Fibroblast of villous mesenchyme (primary cell): ENCODE results near the gene STOML3. TPM values are rescaled to one million over a fixed set of nuclear protein-coding genes. Genes with fewer than 3 reads are reported as not detected.

Experiments
- DNase-seq: peaks from one replicate; pipeline ENCODE4 v3.0.0-alpha.2; 2010; ENCODE audit warnings: low read depth
- H3K4me3 ChIP-seq: 2 replicates; pipeline ENCODE4 v1.5.1; 2011; ENCODE audit warnings: low read depth, mild to moderate bottlenecking, low read length
- total RNA-seq: library from RNA; depleted of rRNA; stranded (reverse); fragments of >200 nt; gene quantifications from 2 replicates; pipeline ENCODE4 v1.2.3, GENCODE V29; 2012
- TF ChIP-seq, protein P1 (sequence below): IDR thresholded peaks from 2 replicates; pipeline ENCODE4 v1.5.1; 2012; ENCODE audit warnings: low read depth, mild to moderate bottlenecking, low read length; ENCODE audit not compliant: insufficient read depth

Gene STOML3
- total RNA-seq, 1 donor: not detected

DNA sequence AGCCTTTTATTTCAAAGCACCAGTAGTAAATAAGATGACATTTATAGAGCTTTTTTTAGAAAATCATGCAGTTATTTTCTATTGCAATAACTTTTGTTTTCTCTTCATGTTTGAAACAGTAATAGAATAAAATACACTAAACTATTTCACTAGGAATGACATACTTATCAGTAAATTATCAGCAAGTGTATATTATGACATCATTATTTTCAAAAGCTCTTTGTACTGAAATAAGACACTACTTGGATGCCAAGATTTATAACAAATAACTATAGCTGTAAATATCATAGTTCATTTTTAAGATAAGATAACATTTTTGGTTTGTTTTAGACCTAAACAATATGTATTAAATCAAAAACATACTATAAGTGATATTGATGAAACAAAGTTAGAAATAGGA, 56.8 kb downstream of the STOML3 start:
- no peak for DNase-seq
- TF ChIP-seq, protein P1, sequence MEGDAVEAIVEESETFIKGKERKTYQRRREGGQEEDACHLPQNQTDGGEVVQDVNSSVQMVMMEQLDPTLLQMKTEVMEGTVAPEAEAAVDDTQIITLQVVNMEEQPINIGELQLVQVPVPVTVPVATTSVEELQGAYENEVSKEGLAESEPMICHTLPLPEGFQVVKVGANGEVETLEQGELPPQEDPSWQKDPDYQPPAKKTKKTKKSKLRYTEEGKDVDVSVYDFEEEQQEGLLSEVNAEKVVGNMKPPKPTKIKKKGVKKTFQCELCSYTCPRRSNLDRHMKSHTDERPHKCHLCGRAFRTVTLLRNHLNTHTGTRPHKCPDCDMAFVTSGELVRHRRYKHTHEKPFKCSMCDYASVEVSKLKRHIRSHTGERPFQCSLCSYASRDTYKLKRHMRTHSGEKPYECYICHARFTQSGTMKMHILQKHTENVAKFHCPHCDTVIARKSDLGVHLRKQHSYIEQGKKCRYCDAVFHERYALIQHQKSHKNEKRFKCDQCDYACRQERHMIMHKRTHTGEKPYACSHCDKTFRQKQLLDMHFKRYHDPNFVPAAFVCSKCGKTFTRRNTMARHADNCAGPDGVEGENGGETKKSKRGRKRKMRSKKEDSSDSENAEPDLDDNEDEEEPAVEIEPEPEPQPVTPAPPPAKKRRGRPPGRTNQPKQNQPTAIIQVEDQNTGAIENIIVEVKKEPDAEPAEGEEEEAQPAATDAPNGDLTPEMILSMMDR: no peak
- H3K4me3 ChIP-seq: no peak overlapping the region

DNA sequence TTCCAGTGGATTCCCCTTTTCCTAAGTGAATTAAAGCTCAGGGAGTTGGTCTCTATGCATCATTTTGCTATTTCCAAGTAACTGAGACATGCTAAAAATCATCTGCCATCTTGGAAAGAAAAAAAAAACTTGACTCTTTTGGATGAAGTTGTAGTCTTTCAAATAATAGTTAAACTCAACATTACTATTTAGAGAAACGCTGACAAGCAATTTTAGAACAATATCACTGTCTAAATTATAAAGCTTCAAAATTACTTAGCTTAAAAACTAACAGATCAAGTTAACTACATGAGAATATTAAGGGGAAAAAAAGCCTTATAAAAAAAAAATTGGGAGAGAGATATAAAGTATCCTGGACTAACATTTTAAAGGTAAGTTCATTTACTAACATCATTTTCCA, 68.5 kb downstream of the STOML3 start:
- TF ChIP-seq, protein P1: no peak
- no peak overlapping the region for H3K4me3 ChIP-seq
- DNase-seq: no peak

DNA sequence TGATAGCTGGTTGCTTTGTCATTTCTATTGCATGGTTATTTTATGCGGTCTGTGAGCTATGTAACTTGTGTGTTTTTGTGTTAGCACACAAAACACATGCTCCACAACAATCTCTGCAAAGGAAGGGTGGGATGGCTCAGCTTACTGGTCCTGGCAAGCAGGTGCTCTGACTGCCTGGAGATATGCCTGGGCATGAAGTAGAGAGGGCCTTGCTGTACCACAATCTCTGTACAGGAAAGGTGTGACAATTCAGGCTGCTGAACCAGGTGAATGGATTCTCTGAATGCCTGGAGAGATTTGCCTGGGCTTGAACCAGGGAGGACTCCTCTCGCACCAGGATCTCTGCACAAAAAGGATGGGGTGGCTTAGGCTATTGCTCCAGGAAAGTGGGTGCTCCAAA, 69.5 kb downstream of the STOML3 start:
- no peak overlapping the region for H3K4me3 ChIP-seq
- DNase-seq: no peak
- TF ChIP-seq, protein P1: no peak

Other genes starting within 250 kb of the STOML3 start
- 12.5 and 13.5 TPM in 2 replicates for gene PROSER1, start 47.3 kb upstream of the STOML3 start, total RNA-seq
- 17.7 and 19.9 TPM in 2 replicates for gene NHLRC3, start 47.6 kb upstream of the STOML3 start, total RNA-seq